Coronary artery (tissue), 2 donors: Measurements from ENCODE around the gene SCAPER.

Experiments used
- DNase-seq: peaks from one replicate; pipeline ENCODE4 v3.0.0-alpha.2; 2017; ENCODE audit warnings: low spot score
- H3K27ac ChIP-seq, 2 donors: fragments of 200-600 bp; sonication (generic); one replicate each; pipeline ENCODE4 v1.5.1; 2016 to 2019
- H3K4me3 ChIP-seq: fragments of 200-600 bp; sonication (generic); 2 replicates; pipeline ENCODE4 v1.5.1; 2016; ENCODE audit warnings: mild to moderate bottlenecking, moderate library complexity
- TF ChIP-seq, protein P1 (sequence below): fragments of 200-600 bp; sonication (generic); IDR thresholded peaks from one replicate; pipeline ENCODE4 v1.5.1; 2019; ENCODE audit warnings: antibody characterized with exemption

The SCAPER gene

GRCh38 chr15:76582550-76582949 lies 322.6 kb downstream of the SCAPER start:
- TF ChIP-seq, protein P1, sequence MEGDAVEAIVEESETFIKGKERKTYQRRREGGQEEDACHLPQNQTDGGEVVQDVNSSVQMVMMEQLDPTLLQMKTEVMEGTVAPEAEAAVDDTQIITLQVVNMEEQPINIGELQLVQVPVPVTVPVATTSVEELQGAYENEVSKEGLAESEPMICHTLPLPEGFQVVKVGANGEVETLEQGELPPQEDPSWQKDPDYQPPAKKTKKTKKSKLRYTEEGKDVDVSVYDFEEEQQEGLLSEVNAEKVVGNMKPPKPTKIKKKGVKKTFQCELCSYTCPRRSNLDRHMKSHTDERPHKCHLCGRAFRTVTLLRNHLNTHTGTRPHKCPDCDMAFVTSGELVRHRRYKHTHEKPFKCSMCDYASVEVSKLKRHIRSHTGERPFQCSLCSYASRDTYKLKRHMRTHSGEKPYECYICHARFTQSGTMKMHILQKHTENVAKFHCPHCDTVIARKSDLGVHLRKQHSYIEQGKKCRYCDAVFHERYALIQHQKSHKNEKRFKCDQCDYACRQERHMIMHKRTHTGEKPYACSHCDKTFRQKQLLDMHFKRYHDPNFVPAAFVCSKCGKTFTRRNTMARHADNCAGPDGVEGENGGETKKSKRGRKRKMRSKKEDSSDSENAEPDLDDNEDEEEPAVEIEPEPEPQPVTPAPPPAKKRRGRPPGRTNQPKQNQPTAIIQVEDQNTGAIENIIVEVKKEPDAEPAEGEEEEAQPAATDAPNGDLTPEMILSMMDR, result no peak
- no peak overlapping the region for H3K27ac ChIP-seq
- H3K4me3 ChIP-seq, result no peak overlapping the region
- no peak for DNase-seq

DNA sequence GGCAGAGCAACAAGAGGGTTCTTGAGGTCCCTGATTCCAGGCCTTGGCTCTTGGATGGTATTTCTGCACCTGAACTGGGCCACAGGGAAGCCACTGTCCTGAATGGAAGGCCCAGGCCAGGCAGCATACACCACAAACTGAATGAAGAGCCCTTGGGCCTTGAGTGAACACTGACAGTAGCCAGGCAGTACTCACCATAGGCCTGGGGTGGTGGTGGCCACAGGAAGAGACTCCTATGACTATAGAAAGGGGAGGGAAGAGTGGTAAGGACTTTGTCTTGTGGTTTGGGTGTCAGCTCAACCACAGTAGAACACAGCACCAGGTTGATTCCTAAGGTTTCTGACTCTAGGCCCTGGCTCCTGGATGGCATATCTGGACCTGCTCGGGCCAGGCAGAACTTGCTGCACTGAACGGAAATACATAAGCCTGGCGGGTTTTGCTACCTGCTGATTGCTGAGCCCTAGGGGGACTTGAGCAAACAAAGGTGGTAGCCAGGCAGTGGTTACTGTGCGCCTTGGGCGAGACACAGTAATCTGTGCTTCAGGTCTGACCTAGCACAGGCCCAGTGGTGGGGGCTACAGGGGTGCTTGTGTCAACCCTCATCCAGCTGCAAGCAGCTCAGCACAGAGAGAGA lies 327.1 kb downstream of the SCAPER start:
- Histone ChIP-seq H3K4me3 (no peak overlapping the region), H3K27ac (no peak overlapping the region)
- DNase-seq, result no peak
- TF ChIP-seq, protein P1, result no peak

DNA sequence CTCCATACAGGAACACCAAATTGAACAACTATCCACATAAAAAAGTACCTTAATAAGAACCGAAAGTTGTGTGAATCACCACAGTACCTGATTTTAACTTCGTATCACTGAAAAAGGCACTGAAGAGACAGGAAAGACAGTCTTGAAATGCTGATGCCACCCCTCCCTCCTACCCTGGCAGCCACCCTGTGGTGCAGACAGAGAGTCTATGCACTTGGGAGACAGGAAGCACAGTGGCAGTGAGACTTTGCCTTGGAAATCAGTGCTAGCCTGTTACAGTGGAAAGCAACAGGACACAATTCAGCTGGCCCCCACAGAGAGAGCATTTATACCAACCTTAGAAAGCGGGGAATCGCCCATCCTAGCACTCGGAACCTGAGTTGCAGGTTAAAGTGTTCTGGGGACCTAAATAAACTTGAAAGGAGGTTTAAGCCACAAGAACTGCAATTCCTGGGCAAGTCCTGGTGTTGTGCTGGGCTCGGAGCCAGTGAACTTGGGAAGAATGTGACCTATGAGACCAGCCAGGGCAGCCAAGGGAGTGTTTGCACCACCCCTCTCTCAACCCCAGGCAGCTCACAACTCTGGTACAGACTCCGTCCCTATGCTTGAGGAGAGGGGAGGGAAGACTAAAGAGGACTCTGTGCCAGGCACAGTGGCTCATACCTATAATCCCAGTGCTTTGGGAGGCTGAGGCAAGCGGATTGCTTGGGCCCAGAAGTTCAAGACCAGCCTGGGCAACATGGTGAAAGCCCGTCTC lies 328.4 kb downstream of the SCAPER start:
- peak overlapping the region; percentile 58 to 82 for H3K27ac ChIP-seq
- TF ChIP-seq, protein P1, result no peak
- H3K4me3 ChIP-seq, result peak overlapping the region; percentile 47
- peak; percentile 84 for DNase-seq

- DNase-seq, result no peak
- no peak overlapping the region for H3K4me3 ChIP-seq
- peak overlapping the region in 1 of 2 donors; percentile 82 for H3K27ac ChIP-seq
- TF ChIP-seq, protein P1, result no peak
These were observed 329.5 kb downstream of the SCAPER start for GRCh38 chr15:76575679-76576078.

DNA sequence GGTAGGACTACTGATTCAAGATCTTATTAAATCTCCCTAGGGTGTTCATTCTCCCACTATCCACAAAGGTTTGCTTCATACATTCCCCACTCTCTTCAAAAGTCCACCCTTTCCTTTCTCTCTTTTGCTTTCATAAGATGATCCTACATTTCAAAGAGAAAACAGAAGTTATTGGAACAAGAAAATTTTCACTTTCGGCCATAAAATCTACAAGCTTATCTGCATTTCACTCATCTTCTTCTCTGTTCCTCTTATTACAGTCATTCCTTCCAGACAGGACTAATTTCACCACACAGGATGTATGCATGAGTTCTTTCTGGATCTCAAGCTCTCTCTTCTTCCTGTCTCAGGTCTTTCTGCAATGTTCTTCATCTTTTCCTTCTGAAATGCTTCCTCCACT lies 329.9 kb downstream of the SCAPER start:
- TF ChIP-seq, protein P1, result no peak
- DNase-seq, result no peak

GRCh38 chr15:76572983-76573314 lies 332.2 kb downstream of the SCAPER start:
- H3K27ac ChIP-seq, result no peak overlapping the region
- no peak for DNase-seq
- H3K4me3 ChIP-seq, result peak overlapping the region; percentile 58
- TF ChIP-seq, protein P1, result no peak

More for the DNA sequence above, 329.9 kb downstream of the SCAPER start:
- H3K27ac ChIP-seq, result no peak overlapping the region
- no peak overlapping the region for H3K4me3 ChIP-seq

GRCh38 chr15:76566276-76566675 lies 338.9 kb downstream of the SCAPER start:
- TF ChIP-seq, protein P1, result no peak
- no peak overlapping the region for H3K4me3 ChIP-seq
- no peak overlapping the region for H3K27ac ChIP-seq
- DNase-seq, result no peak
